Mononuclear cell (primary cell): ENCODE results near the gene RFX2. TPM values are rescaled to one million over a fixed set of nuclear protein-coding genes. Genes with fewer than 3 reads are reported as not detected.
"Not testable (repeated sequence)": the region's sequence is repeated elsewhere in the genome, so short reads cannot be mapped to it uniquely, and the experiment has no call there.

Experiments used
- H3K27me3 ChIP-seq: 2 replicates; pipeline ENCODE4 v1.6.0; 2011; ENCODE audit warnings: low read length, control low read depth; ENCODE audit not compliant: insufficient read depth
- H3K4me1 ChIP-seq: 2 replicates; pipeline ENCODE4 v1.5.1; 2011; ENCODE audit warnings: mild to moderate bottlenecking, low read length, control low read depth; ENCODE audit not compliant: insufficient read depth
- H3K4me3 ChIP-seq: 2 replicates; pipeline ENCODE4 v1.5.1; 2011; ENCODE audit warnings: mild to moderate bottlenecking, low read length, moderate library complexity
- H3K9me3 ChIP-seq: 2 replicates; pipeline ENCODE4 v1.5.1; 2011; ENCODE audit warnings: low read depth, mild to moderate bottlenecking, control low read depth, low read length
- total RNA-seq: library from RNA; depleted of rRNA; stranded (reverse); fragments of >200 nt; gene quantifications from one replicate; pipeline ENCODE4 v1.2.3, GENCODE V29; 2012

The RFX2 gene
- total RNA-seq, 1 donor = 11.3 TPM

- Histone ChIP-seq H3K4me1 (no peaks in the 10 kb centered on the region), H3K4me3 (no peak overlapping the region), H3K9me3 (no peaks in the 10 kb centered on the region), H3K27me3 (no peaks in the 10 kb centered on the region)
These were observed 114.7 kb downstream of the RFX2 start for GRCh38 chr19:5995606-5996005.

- Histone ChIP-seq H3K27me3 (no peaks in the 10 kb centered on the region), H3K9me3 (no peaks in the 10 kb centered on the region), H3K4me1 (no peaks in the 10 kb centered on the region), H3K4me3 (no peak overlapping the region)
These were observed 115.7 kb downstream of the RFX2 start for GRCh38 chr19:5994405-5995165.

- no peaks in the 10 kb centered on the region for H3K27me3 ChIP-seq
- no peak overlapping the region for H3K4me3 ChIP-seq
- H3K9me3 ChIP-seq = no peaks in the 10 kb centered on the region
- H3K4me1 ChIP-seq = no peaks in the 10 kb centered on the region
These were observed 116.5 kb downstream of the RFX2 start for GRCh38 chr19:5993648-5994358.

GRCh38 chr19:5993201-5993600 is 117.1 kb downstream of the RFX2 start:
- Histone ChIP-seq H3K9me3 (no peaks in the 10 kb centered on the region), H3K4me1 (no peaks in the 10 kb centered on the region), H3K27me3 (no peaks in the 10 kb centered on the region), H3K4me3 (no peak overlapping the region)

GRCh38 chr19:5992756-5993155 is 117.5 kb downstream of the RFX2 start:
- no peaks in the 10 kb centered on the region for H3K27me3 ChIP-seq
- no peaks in the 10 kb centered on the region for H3K9me3 ChIP-seq
- peaks cover under 1% of the 10 kb centered on the region for H3K4me1 ChIP-seq
- no peak overlapping the region for H3K4me3 ChIP-seq

- Histone ChIP-seq H3K27me3 (no peaks in the 10 kb centered on the region), H3K4me1 (peaks cover 6% of the 10 kb centered on the region), H3K4me3 (no peak overlapping the region), H3K9me3 (no peaks in the 10 kb centered on the region)
These were observed 119.0 kb downstream of the RFX2 start for GRCh38 chr19:5991244-5991838.

- Histone ChIP-seq H3K27me3 (no peaks in the 10 kb centered on the region), H3K9me3 (no peaks in the 10 kb centered on the region), H3K4me3 (no peak overlapping the region), H3K4me1 (peaks cover 6% of the 10 kb centered on the region)
These were observed 120.0 kb downstream of the RFX2 start for GRCh38 chr19:5990289-5990797.

GRCh38 chr19:5989388-5990074 is 120.8 kb downstream of the RFX2 start:
- H3K9me3 ChIP-seq = no peaks in the 10 kb centered on the region
- no peaks in the 10 kb centered on the region for H3K27me3 ChIP-seq
- H3K4me1 ChIP-seq = peaks cover 8% of the 10 kb centered on the region
- H3K4me3 ChIP-seq = no peak overlapping the region

GRCh38 chr19:5988517-5989387 is 121.5 kb downstream of the RFX2 start:
- H3K4me3 ChIP-seq = no peak overlapping the region
- H3K9me3 ChIP-seq = no peaks in the 10 kb centered on the region
- no peaks in the 10 kb centered on the region for H3K27me3 ChIP-seq
- peaks cover 9% of the 10 kb centered on the region for H3K4me1 ChIP-seq

- Histone ChIP-seq H3K9me3 (no peaks in the 10 kb centered on the region), H3K27me3 (no peaks in the 10 kb centered on the region), H3K4me1 (peaks cover 15% of the 10 kb centered on the region), H3K4me3 (peak overlapping the region; percentile 27)
These were observed 123.1 kb downstream of the RFX2 start for GRCh38 chr19:5987077-5987818.

GRCh38 chr19:5985837-5986236 is 124.5 kb downstream of the RFX2 start:
- H3K9me3 ChIP-seq, H3K4me3 ChIP-seq, H3K27me3 ChIP-seq: not testable (repeated sequence)
- H3K4me1 ChIP-seq = peaks cover 15% of the 10 kb centered on the region

GRCh38 chr19:5985098-5985783 is 125.1 kb downstream of the RFX2 start:
- H3K4me3 ChIP-seq = no peak overlapping the region
- no peaks in the 10 kb centered on the region for H3K9me3 ChIP-seq
- no peaks in the 10 kb centered on the region for H3K27me3 ChIP-seq
- H3K4me1 ChIP-seq = peaks cover 15% of the 10 kb centered on the region

GRCh38 chr19:5984600-5984999 is 125.7 kb downstream of the RFX2 start:
- peaks cover 15% of the 10 kb centered on the region for H3K4me1 ChIP-seq
- H3K9me3 ChIP-seq = no peaks in the 10 kb centered on the region
- H3K4me3 ChIP-seq = no peak overlapping the region
- no peaks in the 10 kb centered on the region for H3K27me3 ChIP-seq
